ENCODE measurements around the gene TMEM238L. TPM values are rescaled to one million over a fixed set of nuclear protein-coding genes. Genes with fewer than 3 reads are reported as not detected.

Gene TMEM238L
- total RNA-seq, 3 donors from 2014 or later = 47.5 to 122 (median 76.5) TPM

DNA sequence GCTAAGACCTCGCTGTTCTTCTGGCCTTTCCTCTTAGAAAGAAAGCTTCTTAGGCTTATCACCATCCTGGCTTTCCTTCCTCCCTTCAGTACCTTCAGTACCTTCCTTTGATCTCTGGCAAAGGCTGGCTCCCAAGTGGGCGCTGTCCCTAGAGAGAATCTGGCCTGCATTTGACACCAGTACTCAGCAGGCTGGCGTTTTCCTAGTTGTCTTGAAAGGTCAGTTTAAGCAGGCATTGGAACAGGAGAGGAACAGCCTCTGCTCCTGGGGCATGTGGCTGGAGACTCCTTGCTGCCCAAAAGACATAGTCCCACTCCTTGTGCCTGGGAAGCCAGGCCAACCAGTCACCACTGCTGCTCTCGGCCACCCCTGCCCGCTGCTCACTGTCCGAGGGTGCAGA, 34.1 kb downstream of the TMEM238L start:
- Histone ChIP-seq H3K36me3 (ENCODE audit: low read depth) (no peaks in the 10 kb centered on the region), H3K9me3 (no peaks in the 10 kb centered on the region), H3K4me1 (ENCODE audit: low read depth) (peaks cover 8% of the 10 kb centered on the region), H3K4me3 (no peak overlapping the region)
- DNase-seq = no peak
- intact Hi-C loops (cut with DNase I, micrococcal nuclease) = no loop called here
- TF ChIP-seq, protein P1, sequence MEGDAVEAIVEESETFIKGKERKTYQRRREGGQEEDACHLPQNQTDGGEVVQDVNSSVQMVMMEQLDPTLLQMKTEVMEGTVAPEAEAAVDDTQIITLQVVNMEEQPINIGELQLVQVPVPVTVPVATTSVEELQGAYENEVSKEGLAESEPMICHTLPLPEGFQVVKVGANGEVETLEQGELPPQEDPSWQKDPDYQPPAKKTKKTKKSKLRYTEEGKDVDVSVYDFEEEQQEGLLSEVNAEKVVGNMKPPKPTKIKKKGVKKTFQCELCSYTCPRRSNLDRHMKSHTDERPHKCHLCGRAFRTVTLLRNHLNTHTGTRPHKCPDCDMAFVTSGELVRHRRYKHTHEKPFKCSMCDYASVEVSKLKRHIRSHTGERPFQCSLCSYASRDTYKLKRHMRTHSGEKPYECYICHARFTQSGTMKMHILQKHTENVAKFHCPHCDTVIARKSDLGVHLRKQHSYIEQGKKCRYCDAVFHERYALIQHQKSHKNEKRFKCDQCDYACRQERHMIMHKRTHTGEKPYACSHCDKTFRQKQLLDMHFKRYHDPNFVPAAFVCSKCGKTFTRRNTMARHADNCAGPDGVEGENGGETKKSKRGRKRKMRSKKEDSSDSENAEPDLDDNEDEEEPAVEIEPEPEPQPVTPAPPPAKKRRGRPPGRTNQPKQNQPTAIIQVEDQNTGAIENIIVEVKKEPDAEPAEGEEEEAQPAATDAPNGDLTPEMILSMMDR (IDR thresholded peaks at IDR 0.05) = no peak
- ATAC-seq = no peak

DNA sequence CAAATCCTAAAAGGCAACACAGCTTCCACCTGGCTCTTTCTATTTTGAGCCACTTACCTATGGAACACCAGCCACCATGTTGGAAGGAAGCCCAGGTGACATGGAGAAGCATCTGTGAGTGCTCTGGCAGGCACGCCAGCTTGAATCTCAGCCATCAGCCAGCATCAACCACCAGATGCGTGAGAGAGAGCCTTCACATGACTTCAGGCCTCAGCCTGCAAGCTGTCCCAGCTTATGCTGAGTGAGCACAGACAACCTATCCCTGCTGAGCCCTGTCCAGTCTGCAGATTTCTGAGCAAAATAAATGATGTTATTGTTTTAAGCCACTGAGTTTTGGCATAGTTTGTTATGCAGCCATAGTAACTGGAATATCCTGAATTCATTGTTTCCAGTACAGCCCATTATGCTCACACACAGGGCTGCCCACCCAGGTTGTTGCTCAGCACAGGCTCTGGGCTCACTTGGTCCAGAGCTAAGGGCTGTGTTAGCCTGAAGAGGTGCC, 35.1 kb downstream of the TMEM238L start:
- Histone ChIP-seq H3K4me1 (ENCODE audit: low read depth) (peaks cover 8% of the 10 kb centered on the region), H3K4me3 (no peak overlapping the region), H3K9me3 (no peaks in the 10 kb centered on the region), H3K36me3 (ENCODE audit: low read depth) (no peaks in the 10 kb centered on the region)
- TF ChIP-seq, protein P1 (IDR thresholded peaks at IDR 0.05) = no peak
- DNase-seq (no peak), ATAC-seq (no peak)
- intact Hi-C loops (cut with DNase I, micrococcal nuclease) = no loop called here

DNA sequence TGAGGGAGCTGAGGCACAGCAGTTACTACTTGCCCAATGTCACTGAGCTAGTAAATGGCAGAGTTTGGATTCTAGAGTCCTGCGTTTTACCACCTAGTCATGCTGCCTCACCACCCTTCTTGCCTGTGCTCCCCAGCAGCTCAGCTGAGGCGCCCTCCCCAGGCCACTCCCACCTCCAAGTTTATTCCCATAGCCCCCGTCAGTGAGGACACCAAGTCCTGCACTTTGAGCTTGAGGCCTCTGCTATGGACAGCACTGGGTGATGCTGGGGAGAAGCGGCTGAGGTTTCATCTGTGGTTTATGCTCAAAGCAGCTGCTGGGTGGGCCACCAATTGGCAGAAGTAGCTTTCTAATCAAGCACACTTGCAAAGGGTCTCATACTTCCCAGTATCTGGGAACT, 36.7 kb downstream of the TMEM238L start:
- TF ChIP-seq, protein P1 (IDR thresholded peaks at IDR 0.05) = no peak
- Histone ChIP-seq H3K4me3 (no peak overlapping the region), H3K4me1 (ENCODE audit: low read depth) (no peaks in the 10 kb centered on the region), H3K36me3 (ENCODE audit: low read depth) (no peaks in the 10 kb centered on the region), H3K9me3 (no peaks in the 10 kb centered on the region)
- ATAC-seq (no peak), DNase-seq (no peak)
- intact Hi-C loops (cut with DNase I, micrococcal nuclease) = no loop called here

DNA sequence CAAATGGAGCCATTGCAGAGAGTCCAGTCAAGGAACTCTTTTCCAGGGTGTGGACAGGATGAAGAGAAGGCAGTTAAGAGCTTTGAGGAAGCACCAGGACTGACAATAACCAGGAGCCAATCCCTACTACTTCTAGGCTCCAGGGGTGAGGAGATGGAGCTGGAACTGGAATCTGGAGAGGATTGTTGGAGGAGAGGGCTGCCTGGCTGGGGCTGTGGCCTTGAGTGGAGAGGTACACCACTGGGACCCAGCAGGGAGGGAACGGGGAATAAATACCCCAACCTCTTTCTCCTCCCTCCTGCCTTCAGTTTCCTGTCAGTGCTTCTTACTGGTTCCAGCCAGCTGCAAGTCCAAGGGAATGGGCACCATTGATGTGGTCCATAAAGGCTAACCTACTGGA, 41.9 kb downstream of the TMEM238L start:
- Histone ChIP-seq H3K9me3 (no peaks in the 10 kb centered on the region), H3K4me1 (ENCODE audit: low read depth) (no peaks in the 10 kb centered on the region), H3K36me3 (ENCODE audit: low read depth) (no peaks in the 10 kb centered on the region), H3K4me3 (no peak overlapping the region)
- ATAC-seq (peak; percentile 35), DNase-seq (no peak)
- TF ChIP-seq, protein P1 (IDR thresholded peaks at IDR 0.05) = no peak
- intact Hi-C loops (cut with DNase I, micrococcal nuclease) = no loop called here

DNA sequence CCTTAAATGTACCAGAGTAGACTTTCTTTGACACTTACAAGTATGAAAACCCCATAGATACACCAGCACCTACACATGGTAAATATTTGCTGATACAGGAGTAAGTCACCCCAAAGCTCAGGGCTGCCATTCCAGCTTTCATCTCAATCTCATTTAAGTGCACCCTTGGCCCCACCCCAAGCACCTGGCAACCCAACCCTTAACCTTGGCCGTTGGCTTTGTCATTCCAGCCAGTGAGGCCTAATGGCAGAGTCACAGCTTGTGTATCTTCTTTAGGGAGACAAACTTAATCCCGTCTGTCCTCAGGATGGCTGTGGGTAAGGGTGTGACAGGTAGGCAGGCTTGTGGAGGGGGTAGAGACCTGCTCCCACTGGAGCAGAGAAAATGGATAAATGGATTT, 42.6 kb downstream of the TMEM238L start:
- Histone ChIP-seq H3K4me1 (ENCODE audit: low read depth) (no peaks in the 10 kb centered on the region), H3K4me3 (no peak overlapping the region), H3K9me3 (no peaks in the 10 kb centered on the region), H3K36me3 (ENCODE audit: low read depth) (no peaks in the 10 kb centered on the region)
- ATAC-seq = no peak
- intact Hi-C loops (cut with DNase I, micrococcal nuclease) = no loop called here
- no peak for DNase-seq
- TF ChIP-seq, protein P1 (IDR thresholded peaks at IDR 0.05) = no peak

DNA sequence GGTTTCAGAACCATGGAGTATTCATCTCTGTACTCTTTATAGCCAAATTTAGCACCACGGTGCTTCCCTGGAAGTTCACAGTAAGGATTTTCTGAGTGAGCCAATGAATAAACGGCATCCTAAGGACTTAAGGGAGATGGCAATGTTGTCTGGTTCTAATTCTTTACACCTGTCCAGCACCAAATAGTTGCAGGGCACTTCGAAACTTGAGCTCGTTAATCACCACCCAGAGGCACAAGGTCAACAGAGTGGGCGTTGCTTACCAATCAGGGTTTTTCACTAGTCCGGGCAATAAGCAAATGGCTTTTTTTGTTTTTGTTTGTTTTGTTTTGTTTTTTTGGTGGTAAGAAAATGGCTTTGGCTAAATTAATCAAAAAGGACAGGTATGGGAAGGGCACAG, 45.8 kb downstream of the TMEM238L start:
- no peak for ATAC-seq
- TF ChIP-seq, protein P1 (IDR thresholded peaks at IDR 0.05) = no peak
- no peak for DNase-seq
- H3K4me3 ChIP-seq = no peak overlapping the region
- intact Hi-C loops (cut with DNase I, micrococcal nuclease) = no loop called here
- no peaks in the 10 kb centered on the region for H3K4me1 ChIP-seq (ENCODE audit: low read depth)
- no peaks in the 10 kb centered on the region for H3K36me3 ChIP-seq (ENCODE audit: low read depth)
- H3K9me3 ChIP-seq = no peaks in the 10 kb centered on the region
